D341Med (cell line): ENCODE measurements around the gene NFIB.

ENCODE experiments used
- DNase-seq: peaks from one replicate; pipeline ENCODE4 v3.0.0; 2012; ENCODE audit warnings: low spot score

Gene NFIB

GRCh38 chr9:14273696-14274121, 40.2 kb downstream of the NFIB start:
- no peak for DNase-seq

- no peak for DNase-seq
Measured at GRCh38 chr9:14272927-14273528, 40.9 kb downstream of the NFIB start.

GRCh38 chr9:14271093-14271673, 42.8 kb downstream of the NFIB start:
- peak; percentile 73 for DNase-seq

- DNase-seq, result no peak
Measured at GRCh38 chr9:14270358-14271092, 43.4 kb downstream of the NFIB start.

GRCh38 chr9:14269916-14270315, 44.0 kb downstream of the NFIB start:
- DNase-seq, result no peak

GRCh38 chr9:14263707-14264483, 50.0 kb downstream of the NFIB start:
- no peak for DNase-seq

- DNase-seq, result no peak
Measured at GRCh38 chr9:14262827-14263226, 51.1 kb downstream of the NFIB start.

GRCh38 chr9:14261616-14262015, 52.3 kb downstream of the NFIB start:
- DNase-seq, result no peak

GRCh38 chr9:14260101-14260500, 53.8 kb downstream of the NFIB start:
- no peak for DNase-seq

- DNase-seq, result no peak
Measured at GRCh38 chr9:14258660-14259239, 55.2 kb downstream of the NFIB start.

- DNase-seq, result no peak
Measured at GRCh38 chr9:14258156-14258555, 55.8 kb downstream of the NFIB start.

GRCh38 chr9:14256588-14256987, 57.4 kb downstream of the NFIB start:
- no peak for DNase-seq

- peak; percentile 55 for DNase-seq
Measured at GRCh38 chr9:14251154-14252071, 62.5 kb downstream of the NFIB start.

GRCh38 chr9:14250794-14251153, 63.2 kb downstream of the NFIB start:
- no peak for DNase-seq

- DNase-seq, result no peak
Measured at GRCh38 chr9:14249527-14249926, 64.4 kb downstream of the NFIB start.

- DNase-seq, result no peak
Measured at GRCh38 chr9:14248149-14248548, 65.8 kb downstream of the NFIB start.

- DNase-seq, result no peak
Measured at GRCh38 chr9:14247577-14247976, 66.4 kb downstream of the NFIB start.

GRCh38 chr9:14246951-14247350, 67.0 kb downstream of the NFIB start:
- no peak for DNase-seq

GRCh38 chr9:14245901-14246525, 67.9 kb downstream of the NFIB start:
- no peak for DNase-seq

GRCh38 chr9:14243514-14244042, 70.4 kb downstream of the NFIB start:
- DNase-seq, result no peak
